Naive thymus-derived CD8-positive, alpha-beta T cell (primary cell): ENCODE data around the gene GDPD5. TPM values are rescaled to one million over a fixed set of nuclear protein-coding genes. Genes with fewer than 3 reads are reported as not detected.
A peak's percentile ranks its signal among the peaks of the same experiment; 100 is the strongest.

ENCODE experiments used
- ATAC-seq, 2 donors: fragments of 150-1000 bp; cut with Tn5 transposase in 1 of 2; sonication (Bioruptor Pico), chemical (Tn5 transposase) in 1 of 2; 1 replicate in 1 of 2; 2 replicates in 1 of 2; pipeline ENCODE4 v1.10.0; 2021; ENCODE audit warnings: mild to moderate bottlenecking in 2 of 2, moderate library complexity in 2 of 2
- POLR2A ChIA-PET: fragments of 350-600 bp; sonication (Branson Sonifier 250); formaldehyde crosslinking; loops from one replicate; lab custom pipeline; 2021; ENCODE audit warnings: antibody characterized with exemption; lab: Charles Lee
- DNase-seq, 10 donors: peaks; one replicate each; pipeline versions ENCODE4 v3.0.0 to v3.0.0-alpha.2; 2020 to 2022
- H3K27ac Mint-ChIP-seq, 10 donors: one replicate each; pipeline ENCODE4 v1.8.0; 2020 to 2022; ENCODE audit warnings: mild to moderate bottlenecking in 10 of 10, mixed read lengths in 10 of 10, moderate library complexity in 4 of 10, inconsistent platforms in 1 of 10
- H3K27me3 Mint-ChIP-seq, 5 donors: one replicate each; pipeline ENCODE4 v1.8.0; 2021 to 2022; ENCODE audit warnings: mixed read lengths in 5 of 5
- H3K36me3 Mint-ChIP-seq, 3 donors: one replicate each; pipeline ENCODE4 v1.8.0; 2020 to 2022; ENCODE audit warnings: mixed read lengths in 3 of 3, mild to moderate bottlenecking in 2 of 3, inconsistent platforms in 1 of 3
- H3K4me1 Mint-ChIP-seq, 4 donors: one replicate each; pipeline ENCODE4 v1.8.0; 2021 to 2022; ENCODE audit warnings: mixed read lengths in 4 of 4
- H3K4me3 Mint-ChIP-seq, 10 donors: one replicate each; pipeline ENCODE4 v1.8.0; 2020 to 2022; ENCODE audit warnings: mild to moderate bottlenecking in 10 of 10, mixed read lengths in 10 of 10, moderate library complexity in 6 of 10, inconsistent platforms in 1 of 10
- H3K9me3 Mint-ChIP-seq, 9 donors: one replicate each; pipeline ENCODE4 v1.8.0; 2020 to 2022; ENCODE audit warnings: mixed read lengths in 9 of 9, mild to moderate bottlenecking in 3 of 9, inconsistent platforms in 1 of 9, moderate library complexity in 1 of 9
- polyA plus RNA-seq, 3 donors: library from polyadenylated mRNA; unstranded; fragments of 300-500 nt; fragmentation: Illumina TruSeq; gene quantifications; one replicate each; pipeline ENCODE4 v1.2.3, GENCODE V29; 2021
- total RNA-seq, 8 experiments: library from RNA in 2 of 8; stranded (reverse) in 2 of 8; gene quantifications; one replicate each; pipeline ENCODE4 v1.2.3 and lab custom pipeline; 2021 to 2026

Gene GDPD5
- total and polyA plus RNA-seq, 5 experiments from 2014 or later: 4.2 to 13.4 (median 5.1) TPM

- Mint-ChIP-seq H3K4me3 (peak overlapping the region in 1 of 10 donors; percentile 25), H3K4me1 (peaks cover 21 to 58% (median 49%) of the 10 kb centered on the region in 4 donors), H3K27ac (peak overlapping the region in 8 of 10 donors; percentile 12 to 83 (median 57)), H3K36me3 (peaks cover 0 to 26% (median 2%) of the 10 kb centered on the region in 3 donors), H3K9me3 (no peaks in the 10 kb centered on the region), H3K27me3 (no peaks in the 10 kb centered on the region)
- DNase-seq (no peak), ATAC-seq (no peak)
- POLR2A ChIA-PET: interaction anchor here (0.6 to 1.5 kb wide), 4 partner anchors 12 to 136 kb away, joined by 3 to 4 read pairs (median 4); no protein-coding TSS in a partner anchor
These were observed 39.6 kb upstream of the GDPD5 start for GRCh38 chr11:75565221-75565814.

GRCh38 chr11:75563978-75564552, 38.3 kb upstream of the GDPD5 start:
- POLR2A ChIA-PET: no interaction called here
- ATAC-seq (no peak), DNase-seq (peak in 1 of 10 donors; percentile 22)
- peaks cover 0 to 16% (median 2%) of the 10 kb centered on the region in 3 donors for H3K36me3 Mint-ChIP-seq
- no peaks in the 10 kb centered on the region for H3K9me3 Mint-ChIP-seq
- H3K4me3 Mint-ChIP-seq: peak overlapping the region; percentile 96 to 99 (median 98)
- H3K27me3 Mint-ChIP-seq: no peaks in the 10 kb centered on the region
- H3K4me1 Mint-ChIP-seq: peaks cover 21 to 58% (median 49%) of the 10 kb centered on the region in 4 donors
- peak overlapping the region; percentile 39 to 98 (median 95) for H3K27ac Mint-ChIP-seq

- peaks cover 0 to 11% (median 2%) of the 10 kb centered on the region in 3 donors for H3K36me3 Mint-ChIP-seq
- DNase-seq (no peak), ATAC-seq (no peak)
- peak overlapping the region; percentile 39 to 99 (median 96) for H3K27ac Mint-ChIP-seq
- no peaks in the 10 kb centered on the region for H3K9me3 Mint-ChIP-seq
- peak overlapping the region; percentile 96 to 99 (median 98) for H3K4me3 Mint-ChIP-seq
- no peaks in the 10 kb centered on the region for H3K27me3 Mint-ChIP-seq
- POLR2A ChIA-PET: no interaction called here
- H3K4me1 Mint-ChIP-seq: peaks cover 21 to 58% (median 49%) of the 10 kb centered on the region in 4 donors
These were observed 37.8 kb upstream of the GDPD5 start for GRCh38 chr11:75563501-75563977.

- ATAC-seq: no peak
These were observed 37.2 kb upstream of the GDPD5 start for GRCh38 chr11:75562836-75563484.

GRCh38 chr11:75562048-75562835, 36.5 kb upstream of the GDPD5 start, which contains the start of gene SERPINH1:
Gene SERPINH1 (plus strand): TSS chr11:75562253. CDS start chr11:75566350, 4,097 bp downstream.
- ATAC-seq (peak; percentile 82 to 84), DNase-seq (peak; percentile 29 to 77 (median 48))
- H3K36me3 Mint-ChIP-seq: no peaks in the 10 kb centered on the region
- H3K4me3 Mint-ChIP-seq: peak within 1 kb of the TSS; percentile 96 to 99 (median 98)
- no peaks in the 10 kb centered on the region for H3K27me3 Mint-ChIP-seq
- H3K4me1 Mint-ChIP-seq: peaks cover 21 to 56% (median 49%) of the 10 kb centered on the region in 4 donors
- H3K27ac Mint-ChIP-seq: peak within 1 kb of the TSS; percentile 92 to 99 (median 96)
- POLR2A ChIA-PET: interaction anchor here (0.9 to 1.5 kb wide), 3 partner anchors 12 to 162 kb away, joined by 3 to 5 read pairs (median 3); no protein-coding TSS in a partner anchor
- no peaks in the 10 kb centered on the region for H3K9me3 Mint-ChIP-seq

More at GRCh38 chr11:75562836-75563484, 37.2 kb upstream of the GDPD5 start:
- no peak for DNase-seq
- Mint-ChIP-seq H3K9me3 (no peaks in the 10 kb centered on the region), H3K4me3 (peak overlapping the region; percentile 96 to 99 (median 98)), H3K36me3 (peaks cover 0 to 5% (median 2%) of the 10 kb centered on the region in 3 donors), H3K27me3 (no peaks in the 10 kb centered on the region), H3K27ac (peak overlapping the region; percentile 39 to 99 (median 96)), H3K4me1 (peaks cover 21 to 58% (median 49%) of the 10 kb centered on the region in 4 donors)
- POLR2A ChIA-PET: interaction anchor here (0.9 kb wide), 1 partner anchor 47 kb away, joined by 3 read pairs; no protein-coding TSS in a partner anchor

DNA sequence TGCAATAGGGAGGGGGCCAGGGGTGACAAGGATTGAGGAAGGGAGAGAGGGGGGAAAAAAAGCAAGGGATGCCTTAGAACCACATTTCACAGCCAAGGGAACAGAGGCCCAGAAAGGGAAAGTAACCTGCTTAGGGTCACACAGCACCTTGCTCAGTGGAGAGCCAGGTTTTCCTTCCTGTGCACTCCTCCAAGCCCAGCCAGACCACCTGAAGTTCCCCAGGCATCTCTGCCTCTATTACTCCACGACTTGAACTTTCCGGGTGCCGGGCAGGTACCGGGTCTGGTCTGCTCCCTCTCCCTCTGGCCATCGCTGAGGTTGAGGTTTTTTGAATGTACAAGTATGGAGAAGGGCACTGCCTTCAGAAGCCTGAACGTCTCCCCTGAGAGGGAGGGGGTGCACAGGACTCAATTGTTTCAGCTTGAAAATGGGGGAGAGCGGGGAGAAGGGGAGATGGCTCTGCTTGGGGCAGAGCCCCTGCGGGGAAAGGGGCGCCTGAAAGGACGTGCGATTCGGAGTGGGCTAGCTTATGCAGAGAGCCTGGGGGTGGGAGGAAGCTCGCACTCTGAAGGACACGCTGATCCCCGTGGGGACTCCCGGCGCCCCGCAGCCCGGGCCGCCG, 35.8 kb upstream of the GDPD5 start:
- H3K4me3 Mint-ChIP-seq: peak overlapping the region; percentile 96 to 99 (median 98)
- no peak for DNase-seq
- peaks cover 21 to 51% (median 49%) of the 10 kb centered on the region in 4 donors for H3K4me1 Mint-ChIP-seq
- H3K27ac Mint-ChIP-seq: peak overlapping the region; percentile 92 to 99 (median 96)
- H3K27me3 Mint-ChIP-seq: no peaks in the 10 kb centered on the region
- POLR2A ChIA-PET: interaction anchor here (1.1 to 1.5 kb wide), 2 partner anchors 13 to 162 kb away, joined by 3 to 5 read pairs; no protein-coding TSS in a partner anchor
- H3K9me3 Mint-ChIP-seq: no peaks in the 10 kb centered on the region
- H3K36me3 Mint-ChIP-seq: no peaks in the 10 kb centered on the region
- no peak for ATAC-seq

DNA sequence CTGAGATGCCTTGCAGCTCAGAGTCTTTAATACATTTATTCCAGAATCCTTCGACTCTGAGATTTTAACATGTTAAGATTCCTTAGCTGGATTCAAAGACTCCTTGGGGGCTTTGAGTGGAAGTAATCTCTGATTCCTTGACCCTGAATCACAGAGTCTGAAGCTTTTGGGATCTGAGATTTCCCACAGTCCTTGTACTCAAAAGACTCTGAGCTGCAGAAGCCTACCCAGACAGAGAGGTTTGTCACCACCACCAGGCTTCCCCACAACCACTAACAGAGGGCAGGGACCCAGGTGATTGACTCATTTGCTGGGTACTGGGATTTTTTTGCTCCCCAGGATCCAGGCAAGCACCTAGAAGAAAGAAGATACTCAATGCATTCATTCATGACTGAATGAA, 34.9 kb upstream of the GDPD5 start:
- H3K4me3 Mint-ChIP-seq: peak overlapping the region; percentile 62 to 99 (median 98)
- ATAC-seq: no peak
- no peaks in the 10 kb centered on the region for H3K36me3 Mint-ChIP-seq
- POLR2A ChIA-PET: interaction anchor here (1.5 kb wide), 1 partner anchor 161 kb away, joined by 5 read pairs; no protein-coding TSS in a partner anchor
- H3K9me3 Mint-ChIP-seq: no peaks in the 10 kb centered on the region
- H3K27ac Mint-ChIP-seq: peak overlapping the region in 5 of 10 donors; percentile 40 to 96 (median 83)
- H3K27me3 Mint-ChIP-seq: no peaks in the 10 kb centered on the region
- peaks cover 17 to 44% (median 43%) of the 10 kb centered on the region in 4 donors for H3K4me1 Mint-ChIP-seq
- no peak for DNase-seq

DNA sequence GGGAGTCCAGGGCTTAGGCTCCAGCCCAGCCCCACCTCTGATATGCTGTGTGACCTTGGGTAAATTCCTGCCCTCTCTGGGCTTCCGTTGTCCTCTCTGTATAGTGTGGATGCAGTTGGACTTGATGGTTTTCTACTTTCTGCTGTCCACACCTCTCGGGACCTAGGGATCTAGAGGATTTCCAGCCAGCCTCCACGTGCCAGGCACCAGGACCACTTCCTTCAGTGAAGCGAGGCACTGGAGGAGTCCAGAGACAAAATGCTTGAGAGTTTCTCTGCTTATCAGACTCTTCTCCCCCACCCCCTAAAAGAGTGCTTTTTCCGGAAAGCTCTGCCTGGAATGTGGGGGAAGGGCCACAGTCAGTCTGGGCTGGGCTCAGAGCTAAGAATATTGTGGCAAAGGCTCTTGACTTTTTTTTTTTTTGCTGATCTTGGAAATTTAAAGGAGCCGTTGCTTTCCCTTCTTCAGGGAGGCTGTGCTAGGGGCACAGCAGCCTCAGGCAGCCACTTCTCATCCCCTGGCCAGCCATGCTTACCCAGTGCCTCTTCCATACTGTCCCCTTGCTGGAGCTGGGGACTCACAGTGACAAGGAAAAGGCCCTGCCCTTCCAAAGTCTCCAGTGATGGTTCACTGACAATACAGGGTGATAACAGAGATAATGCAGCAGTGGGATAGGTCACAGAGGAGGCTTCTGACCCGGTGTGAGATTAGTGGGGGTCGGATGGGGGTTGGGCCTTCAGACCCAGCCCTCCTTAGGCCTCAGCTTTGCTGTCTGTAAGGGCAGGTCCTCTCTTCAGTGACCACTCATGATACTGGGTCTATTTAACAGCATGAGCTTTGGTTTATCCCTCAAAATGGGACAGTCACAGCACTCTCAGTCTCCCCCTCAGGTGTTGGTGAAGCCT, 33.5 kb upstream of the GDPD5 start:
- Mint-ChIP-seq H3K36me3 (no peaks in the 10 kb centered on the region), H3K9me3 (no peaks in the 10 kb centered on the region), H3K4me1 (peaks cover 14 to 30% (median 28%) of the 10 kb centered on the region in 4 donors), H3K4me3 (peak overlapping the region in 3 of 10 donors; percentile 7 to 19 (median 8)), H3K27me3 (no peaks in the 10 kb centered on the region), H3K27ac (no peak overlapping the region)
- DNase-seq (no peak), ATAC-seq (no peak)
- POLR2A ChIA-PET: interaction anchor here (0.6 kb wide), 1 partner anchor 478 kb away, joined by 3 read pairs; no protein-coding TSS in a partner anchor

- POLR2A ChIA-PET: no interaction called here
- peak overlapping the region in 1 of 10 donors; percentile 49 for H3K27ac Mint-ChIP-seq
- ATAC-seq (no peak), DNase-seq (no peak)
- no peaks in the 10 kb centered on the region for H3K9me3 Mint-ChIP-seq
- no peaks in the 10 kb centered on the region for H3K36me3 Mint-ChIP-seq
- no peaks in the 10 kb centered on the region for H3K27me3 Mint-ChIP-seq
- H3K4me3 Mint-ChIP-seq: no peak overlapping the region
- peaks cover 8 to 17% (median 16%) of the 10 kb centered on the region in 4 donors for H3K4me1 Mint-ChIP-seq
These were observed 32.1 kb upstream of the GDPD5 start for GRCh38 chr11:75557666-75558494.

- Mint-ChIP-seq H3K9me3 (no peaks in the 10 kb centered on the region), H3K27me3 (no peaks in the 10 kb centered on the region), H3K4me1 (peaks cover 0 to 4% (median 2%) of the 10 kb centered on the region in 4 donors), H3K27ac (no peak overlapping the region), H3K4me3 (no peak overlapping the region), H3K36me3 (no peaks in the 10 kb centered on the region)
- no peak for DNase-seq
- ATAC-seq: no peak
- POLR2A ChIA-PET: no interaction called here
These were observed 30.5 kb upstream of the GDPD5 start for GRCh38 chr11:75556275-75556674.
